ENCODE results near the gene BACH2.

GRCh38 chr6:90003941-90004340 lies 292.7 kb downstream of the BACH2 start:
- TF ChIP-seq CTCF (IDR thresholded peaks at IDR 0.05) (no peak), POLR2A (IDR thresholded peaks at IDR 0.05) (no peak), POLR2AphosphoS5 (IDR thresholded peaks at IDR 0.05; ENCODE audit: insufficient read depth in 1 of 2, low read depth in 1 of 2) (no peak)
